HCT116 (cell line): ENCODE results near the gene WDR4. TPM values are rescaled to one million over a fixed set of nuclear protein-coding genes. Genes with fewer than 3 reads are reported as not detected.
A peak's percentile ranks its signal among the peaks of the same experiment; 100 is the strongest.

Source experiments
- ATAC-seq: fragments of 200-7000 bp; cut with Tn5 transposase; 2 replicates; pipeline ENCODE4 v1.9.1; 2020; ENCODE audit warnings: mild to moderate bottlenecking, moderate library complexity
- BruUV-seq: library from RNA; stranded (reverse); fragments of 400-500 nt; replicated peaks from 2 replicates; lab custom pipeline; 2021; lab: Mats Ljungman, UMichigan
- CTCF ChIA-PET: fragments of 300-600 bp; sonication (Branson Sonifier 250); formaldehyde crosslinking; loops from one replicate; lab custom pipeline; 2021; ENCODE audit warnings: antibody characterized with exemption; lab: Charles Lee
- POLR2A ChIA-PET: fragments of 300-600, 350-600 bp; sonication (Branson Sonifier 250); formaldehyde crosslinking; loops from one replicate; lab custom pipeline; 2021; ENCODE audit warnings: antibody characterized with exemption; lab: Charles Lee
- RAD21 ChIA-PET, 2 experiments: fragments of 300-600 bp; sonication (Branson Sonifier 250); formaldehyde crosslinking; loops; one replicate each; lab custom pipeline; 2023; ENCODE audit warnings: low total read pairs in 2 of 2; ENCODE audit not compliant: uncharacterized antibody in 2 of 2, unreplicated experiment in 2 of 2, low non-redundant PET in 1 of 2; lab: Charles Lee
- DNase-seq: peaks from one replicate; pipeline ENCODE4 v3.0.0-alpha.2; 2010; ENCODE audit warnings: low read depth, low spot score
- H2AFZ ChIP-seq: fragments of 200-600 bp; shearing (Covaris generic), sonication (generic); 2 replicates; pipeline ENCODE4 v1.6.1; 2017; ENCODE audit warnings: low read depth, mixed run types, mixed read lengths, antibody characterized with exemption, low read length; ENCODE audit not compliant: poor library complexity, severe bottlenecking
- H3K27ac ChIP-seq: 2 replicates; pipeline ENCODE4 v1.5.1; 2012; ENCODE audit warnings: low read depth, low read length
- H3K27me3 ChIP-seq: fragments of 200-600 bp; sonication (generic); 2 replicates; pipeline ENCODE4 v1.6.1; 2016; ENCODE audit warnings: mixed run types, low read length, mixed read lengths; ENCODE audit not compliant: insufficient read depth
- H3K36me3 ChIP-seq, 2 experiments: fragments of 200-500 bp in 1 of 2; fragments of 200-600 bp in 1 of 2; sonication (Bioruptor generic) in 1 of 2; sonication (generic) in 1 of 2; 2 replicates each; pipeline versions ENCODE4 v1.5.1 to v1.6.1; 2014 to 2016; ENCODE audit warnings: low read length in 2 of 2, inconsistent platforms in 1 of 2, mixed read lengths in 1 of 2, mixed run types in 1 of 2; ENCODE audit not compliant: insufficient read depth in 2 of 2, control insufficient read depth in 1 of 2
- H3K4me1 ChIP-seq, 2 experiments: fragments of 200-600 bp in 1 of 2; sonication (generic) in 1 of 2; 2 replicates each; pipeline versions ENCODE4 v1.5.1 to v1.6.1; 2012 to 2017; ENCODE audit warnings: low read length in 2 of 2, inconsistent platforms in 1 of 2, mild to moderate bottlenecking in 1 of 2, mixed read lengths in 1 of 2, mixed run types in 1 of 2, moderate library complexity in 1 of 2; ENCODE audit not compliant: insufficient read depth in 2 of 2, control insufficient read depth in 1 of 2
- H3K4me2 ChIP-seq: fragments of 200-600 bp; sonication (generic); 2 replicates; pipeline ENCODE4 v1.6.1; 2017; ENCODE audit warnings: mixed run types, low read length, mixed read lengths
- H3K4me3 ChIP-seq, 2 experiments: fragments of 200-600 bp in 1 of 2; sonication (generic) in 1 of 2; replicated peaks in 1 of 2; 2 replicates each; pipeline ENCODE4 v1.5.1; 2011 to 2016; ENCODE audit warnings: low read length in 2 of 2, control low read depth in 1 of 2, low read depth in 1 of 2, mild to moderate bottlenecking in 1 of 2, mixed read lengths in 1 of 2, mixed run types in 1 of 2
- H3K79me2 ChIP-seq: fragments of 200-600 bp; sonication (generic); 2 replicates; pipeline ENCODE4 v1.6.1; 2017; ENCODE audit warnings: mild to moderate bottlenecking, mixed run types, low read length, moderate library complexity, mixed read lengths; ENCODE audit not compliant: insufficient read depth
- H3K9ac ChIP-seq: fragments of 200-600 bp; sonication (generic); 2 replicates; pipeline ENCODE4 v1.6.1; 2016; ENCODE audit warnings: low read length, mixed read lengths
- H3K9me2 ChIP-seq: fragments of 200-600 bp; sonication (generic), shearing (Covaris generic); 2 replicates; pipeline ENCODE4 v1.6.1; 2017; ENCODE audit warnings: mixed run types, mild to moderate bottlenecking, moderate library complexity; ENCODE audit not compliant: insufficient read depth
- H3K9me3 ChIP-seq, 2 experiments: fragments of 200-500 bp in 1 of 2; fragments of 200-600 bp in 1 of 2; sonication (Bioruptor generic) in 1 of 2; sonication (generic) in 1 of 2; 2 replicates each; pipeline ENCODE4 v1.6.1; 2014 to 2017; ENCODE audit warnings: low read length in 2 of 2, mixed read lengths in 2 of 2, inconsistent platforms in 1 of 2, low read depth in 1 of 2, mild to moderate bottlenecking in 1 of 2, mixed run types in 1 of 2, moderate library complexity in 1 of 2; ENCODE audit not compliant: control insufficient read depth in 1 of 2, insufficient read depth in 1 of 2
- H4K20me1 ChIP-seq: fragments of 200-600 bp; sonication (generic), shearing (Covaris generic); 2 replicates; pipeline ENCODE4 v1.6.1; 2017; ENCODE audit warnings: mixed run types, mild to moderate bottlenecking, moderate library complexity; ENCODE audit not compliant: insufficient read depth
- ATF3 ChIP-seq: IDR thresholded peaks from 2 replicates; pipeline ENCODE4 v1.6.1; 2012
- CBX3 ChIP-seq: IDR thresholded peaks from 2 replicates; pipeline ENCODE4 v1.6.1; 2012; ENCODE audit warnings: low read depth
- EZH2 ChIP-seq: fragments of 200-600 bp; sonication (generic); IDR thresholded peaks from 2 replicates; pipeline ENCODE4 v1.6.1; 2017; ENCODE audit warnings: antibody characterized with exemption, mixed run types
- FOSL1 ChIP-seq: IDR thresholded peaks from 2 replicates; pipeline ENCODE4 v1.6.1; 2012; ENCODE audit warnings: low read depth
- JUND ChIP-seq: IDR thresholded peaks from 2 replicates; pipeline ENCODE4 v1.6.1; 2012
- MAX ChIP-seq: IDR thresholded peaks from 2 replicates; pipeline ENCODE4 v1.6.1; 2012
- RAD21 ChIP-seq: IDR thresholded peaks from 2 replicates; pipeline ENCODE4 v1.6.1; 2012; ENCODE audit warnings: low read depth, mild to moderate bottlenecking
- SIN3A ChIP-seq: IDR thresholded peaks from 2 replicates; pipeline ENCODE4 v1.6.1; 2012; ENCODE audit warnings: low read depth
- SRF ChIP-seq: IDR thresholded peaks from 2 replicates; pipeline ENCODE4 v1.6.1; 2012; ENCODE audit warnings: low read depth
- TCF7L2 ChIP-seq: IDR thresholded peaks from 2 replicates; pipeline ENCODE4 v1.7.0; 2011; ENCODE audit warnings: borderline replicate concordance, inconsistent platforms; ENCODE audit not compliant: insufficient read depth, insufficient read length; ENCODE audit errors: extremely low read depth
- YY1 ChIP-seq: IDR thresholded peaks from 2 replicates; pipeline ENCODE4 v1.6.1; 2011; ENCODE audit warnings: low read length, low read depth, moderate library complexity, mild to moderate bottlenecking; ENCODE audit not compliant: insufficient replicate concordance; ENCODE audit errors: extremely low read depth
- ZNF274 ChIP-seq: fragments of 200-500 bp; sonication (Bioruptor generic); IDR thresholded peaks from 2 replicates; pipeline ENCODE4 v1.6.1; 2014; ENCODE audit warnings: mild to moderate bottlenecking, low read depth, low read length, inconsistent platforms
- intact Hi-C: fragments of 100-400 bp; cut with micrococcal nuclease; formaldehyde crosslinking; loops from 2 replicates; pipeline ENCODE4 v1.10.0; 2022
- total RNA-seq: library from RNA; stranded (reverse); gene quantifications from one replicate; pipeline ENCODE4 v1.2.1, GENCODE V29; 2021; ENCODE audit not compliant: unreplicated experiment
- TF ChIP-seq, protein P1 (sequence below): IDR thresholded peaks from 2 replicates; pipeline ENCODE4 v1.6.1; 2011; ENCODE audit warnings: mild to moderate bottlenecking, low read length, moderate library complexity; ENCODE audit not compliant: insufficient replicate concordance; ENCODE audit errors: extremely low read depth

WDR4 gene
- total RNA-seq, 1 experiment from 2014 or later: 34.8 TPM

DNA sequence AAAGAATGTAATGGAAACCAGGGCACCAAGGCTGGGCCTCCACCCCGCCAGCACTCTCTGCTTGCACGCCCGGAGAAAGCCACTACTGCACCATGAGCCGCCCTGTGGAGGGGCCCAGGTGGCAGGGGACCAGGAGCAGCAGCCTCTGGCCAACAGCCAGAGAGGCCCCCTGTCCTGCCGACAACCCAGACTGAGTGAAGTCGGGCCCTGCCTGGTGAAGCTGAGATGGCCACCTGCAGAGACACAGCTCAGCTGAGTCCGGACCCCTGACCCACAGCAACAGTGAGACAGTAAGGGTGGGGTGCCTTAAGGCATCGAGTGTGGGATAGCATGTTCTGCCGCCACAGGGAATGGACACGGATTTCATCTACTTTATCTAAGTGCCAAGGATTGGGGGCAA lies 28.9 kb downstream of the WDR4 start:
- BruUV-seq: no TSS peak
- Histone ChIP-seq H3K4me3 (no peak overlapping the region), H2AFZ (no peak overlapping the region), H4K20me1 (peaks cover 10% of the 10 kb centered on the region; the same call in 1 of the 2 replicates), H3K27ac (no peak overlapping the region)
- RAD21 ChIA-PET: no interaction called here
- DNase-seq: no peak
- TF ChIP-seq ATF3: no peak
- no peak for TF ChIP-seq FOSL1
- no peak for TF ChIP-seq EZH2
- TF ChIP-seq SIN3A: no peak
- TF ChIP-seq, protein P1, sequence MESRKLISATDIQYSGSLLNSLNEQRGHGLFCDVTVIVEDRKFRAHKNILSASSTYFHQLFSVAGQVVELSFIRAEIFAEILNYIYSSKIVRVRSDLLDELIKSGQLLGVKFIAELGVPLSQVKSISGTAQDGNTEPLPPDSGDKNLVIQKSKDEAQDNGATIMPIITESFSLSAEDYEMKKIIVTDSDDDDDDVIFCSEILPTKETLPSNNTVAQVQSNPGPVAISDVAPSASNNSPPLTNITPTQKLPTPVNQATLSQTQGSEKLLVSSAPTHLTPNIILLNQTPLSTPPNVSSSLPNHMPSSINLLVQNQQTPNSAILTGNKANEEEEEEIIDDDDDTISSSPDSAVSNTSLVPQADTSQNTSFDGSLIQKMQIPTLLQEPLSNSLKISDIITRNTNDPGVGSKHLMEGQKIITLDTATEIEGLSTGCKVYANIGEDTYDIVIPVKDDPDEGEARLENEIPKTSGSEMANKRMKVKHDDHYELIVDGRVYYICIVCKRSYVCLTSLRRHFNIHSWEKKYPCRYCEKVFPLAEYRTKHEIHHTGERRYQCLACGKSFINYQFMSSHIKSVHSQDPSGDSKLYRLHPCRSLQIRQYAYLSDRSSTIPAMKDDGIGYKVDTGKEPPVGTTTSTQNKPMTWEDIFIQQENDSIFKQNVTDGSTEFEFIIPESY: no peak
- no peak for TF ChIP-seq SRF
- no peak for TF ChIP-seq RAD21
- TF ChIP-seq JUND: no peak
- TF ChIP-seq MAX: no peak
- no peak for TF ChIP-seq YY1
- no peak for TF ChIP-seq CBX3
- no peak for TF ChIP-seq ZNF274
- TF ChIP-seq TCF7L2: no peak
- TF ChIP-seq, all 23 proteins: peak for 0
- Histone ChIP-seq H3K36me3 (peaks cover 30 to 74% of the 10 kb centered on the region in 2 experiments), H3K27me3 (no peaks in the 10 kb centered on the region), H3K4me1 (no peaks in the 10 kb centered on the region), H3K9ac (no peak overlapping the region), H3K9me3 (no peaks in the 10 kb centered on the region), H3K4me2 (no peak overlapping the region), H3K9me2 (no peaks in the 10 kb centered on the region), H3K79me2 (peaks cover 94% of the 10 kb centered on the region)
- intact Hi-C loops: no loop called here
- ChIA-PET POLR2A (no interaction called here), CTCF (no interaction called here)
- ATAC-seq: peak; percentile 6; the same call in 1 of the 2 replicates
